GM18861 (cell line): ENCODE data around the gene ZNF521.

Experiments
- ATAC-seq: cut with Tn5 transposase; IDR thresholded peaks from one replicate; pipeline ENCODE4 v1.9.1; 2021; ENCODE audit not compliant: unreplicated experiment

ZNF521 gene

DNA sequence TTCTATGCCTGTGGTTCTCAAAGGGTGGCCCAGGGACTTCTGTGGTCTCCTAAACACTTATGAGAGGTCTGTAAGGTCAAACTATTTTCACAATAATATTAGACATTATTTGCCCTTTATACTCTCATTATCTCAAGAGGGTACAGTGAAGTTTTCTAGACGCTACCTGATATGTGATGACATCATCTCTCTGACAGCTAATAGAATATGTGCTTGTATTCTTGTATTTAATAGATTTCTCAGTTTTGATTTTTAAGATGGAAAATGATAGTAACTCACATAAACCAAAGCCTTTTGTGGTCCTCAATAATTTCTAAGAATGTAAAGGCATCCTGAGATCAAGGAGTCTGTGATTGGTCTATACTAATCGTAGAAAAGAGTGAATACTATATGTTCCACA lies 265.1 kb downstream of the ZNF521 start:
- no peak for ATAC-seq

GRCh38 chr18:25081001-25081400 lies 271.0 kb downstream of the ZNF521 start:
- ATAC-seq, result no peak

DNA sequence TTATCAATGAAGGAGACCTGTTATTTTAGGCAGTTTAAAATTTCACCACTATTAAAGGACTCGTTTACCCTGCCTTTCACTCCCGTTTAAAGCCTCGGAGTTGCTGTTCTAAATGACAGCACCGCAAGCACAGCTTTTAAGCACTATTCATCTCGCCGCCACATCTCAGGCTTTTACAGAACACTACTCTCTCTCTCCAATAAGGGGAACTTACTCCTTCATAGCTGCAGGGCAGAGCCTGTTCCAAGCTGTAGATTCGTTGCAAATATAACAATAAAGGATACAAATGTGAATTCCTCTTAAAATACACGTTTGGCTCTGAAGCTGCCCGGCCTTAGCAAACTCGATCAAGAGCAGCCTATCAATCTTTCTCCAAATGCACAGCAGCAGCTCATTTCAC lies 271.8 kb downstream of the ZNF521 start:
- ATAC-seq, result no peak

DNA sequence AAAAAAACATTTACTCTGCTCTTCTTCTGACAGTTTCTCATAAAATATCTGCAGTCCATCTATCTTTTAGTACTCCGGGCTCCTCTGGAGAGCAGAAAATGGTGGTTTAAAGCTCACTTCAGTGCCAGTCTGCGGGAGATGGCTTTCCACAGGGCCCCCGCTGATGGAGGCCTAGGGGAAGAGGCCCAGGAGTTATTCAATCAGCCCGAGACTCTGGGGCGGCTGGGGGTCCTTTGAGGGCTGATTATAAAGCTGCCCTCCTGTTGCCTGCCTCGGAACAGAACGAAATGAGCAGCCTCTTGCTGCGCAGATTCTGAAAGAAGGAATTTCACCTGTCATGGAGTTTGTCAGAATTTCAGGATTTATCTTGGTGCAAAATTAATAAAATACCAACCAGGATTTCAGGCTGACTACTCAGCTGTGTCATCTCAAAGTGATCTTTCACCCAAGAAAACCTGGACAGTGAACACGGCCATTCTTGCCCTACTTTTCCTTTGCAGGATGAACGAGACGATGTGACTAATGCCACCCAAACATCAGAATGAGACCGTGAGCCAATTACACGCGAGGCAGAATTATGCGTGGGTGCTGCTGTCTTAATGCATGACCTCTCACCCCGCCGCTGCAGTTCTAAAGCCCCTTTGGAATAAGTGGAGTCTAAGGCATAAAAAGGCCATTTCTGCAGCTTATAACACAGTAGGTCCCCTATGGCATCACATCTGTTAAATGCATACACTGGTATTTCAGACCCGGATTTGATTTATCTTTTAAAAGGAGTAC lies 273.8 kb downstream of the ZNF521 start:
- ATAC-seq, result no peak

GRCh38 chr18:25077038-25077943 lies 274.7 kb downstream of the ZNF521 start:
- ATAC-seq, result no peak

DNA sequence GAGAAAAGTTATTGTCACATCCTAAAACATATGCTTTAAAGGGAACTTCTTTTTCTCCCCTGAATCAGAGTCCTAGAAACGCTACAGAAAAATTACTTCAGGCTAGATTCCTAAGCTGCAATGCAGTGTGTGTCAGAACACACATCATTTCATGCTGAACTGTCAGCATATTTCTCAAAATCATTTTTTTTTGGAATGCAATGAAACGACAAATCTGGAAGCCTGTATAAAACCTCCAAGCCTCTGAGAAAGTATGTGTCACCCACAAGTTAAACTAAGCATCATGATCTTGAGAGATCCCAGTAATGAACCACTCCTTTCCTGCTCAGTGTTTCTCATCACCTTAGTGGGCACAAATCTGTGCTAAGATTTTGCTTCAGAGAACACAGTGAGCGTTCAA lies 276.2 kb downstream of the ZNF521 start:
- no peak for ATAC-seq

- no peak for ATAC-seq
These were observed 276.6 kb downstream of the ZNF521 start for GRCh38 chr18:25075331-25075730.

DNA sequence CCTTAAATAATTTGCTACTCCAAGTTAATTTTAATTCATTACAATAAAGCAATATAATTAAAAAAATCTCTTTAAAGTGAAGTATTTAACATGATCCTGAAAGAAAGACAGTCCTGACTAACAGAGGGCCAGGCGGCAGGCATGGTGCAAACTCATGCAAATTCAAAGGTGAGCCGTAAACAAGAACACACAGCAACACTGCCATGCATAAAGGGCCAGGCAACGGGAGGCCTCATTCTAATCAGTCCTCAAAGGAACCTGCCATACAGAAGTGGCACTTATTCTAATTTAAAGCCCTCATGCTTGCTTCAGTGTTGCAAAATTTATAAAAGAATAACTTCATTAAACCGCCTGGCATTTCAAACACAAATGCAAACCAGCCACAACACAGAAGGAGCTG lies 277.0 kb downstream of the ZNF521 start:
- no peak for ATAC-seq

DNA sequence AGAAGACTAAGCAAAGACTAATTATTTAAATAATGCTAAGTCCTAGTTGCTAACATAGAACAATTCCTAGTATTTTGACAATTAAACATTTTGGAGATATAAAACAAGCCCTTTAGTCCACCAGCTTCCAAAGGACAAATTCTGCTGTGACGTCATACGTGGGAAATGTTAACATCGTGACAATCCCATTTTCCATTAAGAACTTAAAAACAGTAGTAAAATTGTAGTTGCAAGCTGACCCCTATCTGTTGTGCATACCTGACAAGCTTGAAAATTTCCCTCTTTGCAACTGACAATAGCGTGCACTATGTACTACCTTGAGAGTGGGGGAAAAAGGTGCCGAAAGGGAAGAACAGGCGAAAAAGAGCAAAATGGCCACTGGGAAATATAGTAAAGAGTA lies 279.8 kb downstream of the ZNF521 start:
- no peak for ATAC-seq

DNA sequence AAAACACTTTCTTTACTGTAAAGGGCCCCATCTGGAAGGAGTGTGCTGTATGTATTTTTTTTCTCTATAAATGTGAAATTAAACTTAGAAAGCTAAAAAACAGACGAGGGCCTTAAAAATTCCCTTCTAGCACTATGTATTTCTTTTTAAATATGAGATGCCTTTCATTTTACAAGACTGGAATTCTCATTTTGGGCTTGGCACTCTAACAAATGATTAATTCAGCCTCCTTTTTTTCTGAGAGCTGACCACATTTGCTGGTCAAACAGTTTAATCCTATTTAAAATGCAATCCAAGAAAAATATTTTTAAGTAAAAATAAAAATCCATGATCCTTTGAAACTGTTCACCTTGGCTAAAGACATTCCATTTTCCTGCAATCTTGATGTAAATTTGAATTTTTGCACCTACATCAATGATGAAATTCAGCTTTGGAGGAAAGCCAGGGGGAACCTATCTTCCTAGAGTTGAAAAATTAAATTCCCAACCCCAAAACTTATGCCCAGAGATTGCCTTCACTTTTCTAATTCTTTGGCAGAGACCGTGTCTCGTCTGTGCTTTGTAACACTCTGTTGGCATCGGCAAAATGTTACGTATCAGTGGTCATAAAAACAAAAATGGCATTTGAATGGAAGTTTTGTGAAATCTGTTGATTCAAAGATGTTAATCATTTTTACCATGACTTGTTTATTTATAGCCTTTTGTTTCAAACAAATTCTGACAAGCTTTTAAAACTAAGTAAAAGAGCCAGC lies 284.5 kb downstream of the ZNF521 start:
- no peak for ATAC-seq

- no peak for ATAC-seq
These were observed 285.4 kb downstream of the ZNF521 start for GRCh38 chr18:25066516-25066915.

DNA sequence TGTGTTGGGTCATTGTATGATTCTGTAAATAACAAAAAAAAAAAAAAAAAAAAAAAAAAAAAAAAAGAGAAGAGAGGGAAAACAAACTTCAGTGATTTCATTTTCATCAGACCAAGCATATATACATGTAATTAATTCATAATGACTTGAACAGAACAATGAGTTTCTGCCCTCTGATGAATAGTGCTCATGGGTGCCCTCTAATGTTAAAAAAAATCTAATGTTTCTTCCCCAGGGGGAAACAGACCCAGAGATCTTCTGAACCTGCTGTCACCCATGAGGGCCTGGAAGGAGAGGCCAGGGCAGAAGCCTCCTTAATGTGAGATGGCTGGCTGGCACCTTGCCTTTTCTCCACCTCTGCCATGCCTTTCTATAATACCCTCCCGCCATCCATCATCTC lies 289.2 kb downstream of the ZNF521 start:
- ATAC-seq, result no peak

DNA sequence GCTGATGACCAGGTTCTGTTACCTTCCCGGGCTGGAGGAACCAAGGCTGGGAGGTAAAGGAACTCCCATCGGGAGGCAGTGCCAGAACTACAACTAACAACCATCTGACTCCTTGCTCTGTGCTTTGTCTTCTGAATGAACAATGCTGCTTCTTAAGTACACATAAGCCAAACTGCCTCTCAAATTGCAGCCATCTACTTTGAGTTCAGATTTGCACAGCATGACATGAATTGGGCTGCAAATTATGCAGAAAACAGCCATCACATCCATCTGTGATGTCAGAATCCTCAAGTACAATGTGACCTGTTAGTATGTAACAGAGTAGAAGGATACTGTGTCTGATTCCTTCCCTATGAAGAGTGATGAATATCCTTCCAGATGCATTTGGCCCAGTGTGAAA lies 290.6 kb downstream of the ZNF521 start:
- ATAC-seq, result no peak

DNA sequence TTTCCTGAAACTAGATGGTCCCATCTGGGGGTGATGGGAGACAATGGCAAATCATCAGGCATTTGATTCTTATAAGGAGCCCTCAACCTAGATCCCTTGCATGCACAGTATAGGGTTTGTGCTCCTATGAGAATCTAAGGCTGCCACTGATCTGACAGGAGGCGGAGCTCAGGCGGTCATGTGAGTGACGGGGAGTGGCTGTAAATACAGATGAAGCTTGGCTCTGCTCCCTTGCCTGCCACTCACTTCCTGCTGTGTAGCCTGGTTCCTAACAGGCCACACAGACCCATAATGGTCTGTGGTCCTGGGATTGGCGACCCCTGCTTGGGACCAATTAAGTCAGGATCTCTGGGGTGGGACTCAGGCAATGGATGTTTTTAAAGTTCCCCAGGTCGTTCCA lies 293.4 kb downstream of the ZNF521 start:
- no peak for ATAC-seq

DNA sequence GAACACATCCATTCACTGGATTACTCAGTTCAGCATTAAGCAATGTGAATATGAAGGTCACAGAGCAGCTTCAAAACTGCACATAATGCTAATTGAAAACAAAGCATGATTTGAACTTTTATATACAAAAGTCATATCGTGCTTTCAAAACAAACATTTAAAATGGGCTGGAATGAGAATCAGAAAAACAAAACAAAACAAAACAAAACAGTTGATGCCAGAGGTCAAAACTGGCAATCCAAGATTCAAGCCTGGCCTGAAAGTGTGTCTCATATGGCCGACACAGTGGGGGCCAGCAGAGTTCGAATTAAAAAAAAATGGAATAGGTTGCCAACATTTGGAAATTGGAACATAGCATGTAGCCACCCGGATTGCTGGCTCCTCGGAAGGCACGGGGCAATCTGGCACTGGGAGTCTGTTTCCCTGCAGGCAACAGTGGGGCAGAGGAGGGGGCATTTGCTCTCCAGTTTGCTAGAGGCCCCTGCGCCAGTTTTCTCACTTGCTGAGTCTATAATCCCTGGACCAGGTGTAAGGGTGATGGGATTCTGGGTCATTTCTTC lies 294.4 kb downstream of the ZNF521 start:
- no peak for ATAC-seq

GRCh38 chr18:25056429-25056828 lies 295.5 kb downstream of the ZNF521 start:
- no peak for ATAC-seq

- ATAC-seq, result no peak
These were observed 296.9 kb downstream of the ZNF521 start for GRCh38 chr18:25055076-25055475.

DNA sequence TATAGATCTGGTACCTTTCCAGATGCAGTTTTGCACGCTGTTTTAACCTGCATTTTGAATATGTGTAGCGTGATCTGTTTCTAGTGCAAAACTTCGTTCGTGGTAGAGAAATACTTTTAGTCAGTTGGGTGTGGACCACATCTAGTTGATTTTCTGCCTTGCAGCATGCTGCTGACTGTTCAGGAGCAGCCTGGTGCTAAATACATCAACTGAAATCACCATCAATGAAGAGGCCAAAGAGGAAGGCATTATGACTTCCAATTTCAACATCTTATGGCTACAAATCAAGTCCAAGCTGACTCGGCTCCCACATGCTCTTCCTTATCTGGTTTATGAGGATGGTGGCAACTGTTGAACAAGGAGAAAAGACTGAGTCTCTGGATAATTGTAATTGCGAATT lies 298.5 kb downstream of the ZNF521 start:
- no peak for ATAC-seq

DNA sequence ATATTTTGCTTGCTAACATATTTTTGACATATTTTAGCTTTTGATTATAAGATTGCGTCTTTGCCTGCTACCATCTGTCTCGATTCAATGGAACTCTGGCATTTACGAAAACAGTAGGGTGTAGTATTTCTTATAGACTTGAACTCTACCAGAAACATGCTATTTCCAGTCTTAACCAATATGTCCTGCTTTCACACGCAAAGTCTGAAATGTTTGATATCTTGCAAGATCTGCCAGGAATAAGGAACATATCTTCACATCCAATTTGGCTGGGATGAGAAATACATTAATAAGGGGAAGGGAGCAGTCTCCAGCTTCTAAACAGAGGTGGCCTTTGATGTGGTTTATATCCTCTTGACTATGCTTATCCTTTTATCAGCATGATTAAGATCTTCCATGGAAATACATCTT lies 299.4 kb downstream of the ZNF521 start:
- no peak for ATAC-seq

GRCh38 chr18:25050605-25051004 lies 301.4 kb downstream of the ZNF521 start:
- no peak for ATAC-seq

- no peak for ATAC-seq
These were observed 304.0 kb downstream of the ZNF521 start for GRCh38 chr18:25047983-25048382.
